Left colon (tissue), 2 donors: Measurements from ENCODE around the gene SPECC1. TPM values are rescaled to one million over a fixed set of nuclear protein-coding genes. Genes with fewer than 3 reads are reported as not detected.
"Not testable (repeated sequence)": the region's sequence is repeated elsewhere in the genome, so short reads cannot be mapped to it uniquely, and the experiment has no call there.

Experiments used
- ATAC-seq: fragments of 200-7000 bp; cut with Tn5 transposase; one replicate; pipeline ENCODE4 v1.9.1; 2020; ENCODE audit warnings: mild to moderate bottlenecking, moderate library complexity
- DNase-seq, 2 donors: peaks; one replicate each; pipeline ENCODE4 v3.0.0-alpha.2; 2020
- intact Hi-C, 2 donors: fragments of 100-400 bp; cut with DNase I in 1 of 2; cut with micrococcal nuclease in 1 of 2; formaldehyde crosslinking; loops; one replicate each; pipeline versions ENCODE4 v1.11.2 to v1.14.0; 2022; cut with DNase I, micrococcal nuclease
- total RNA-seq, 2 donors: library from RNA; stranded (reverse); fragmentation: NEBNext Ultra II Directional; extraction: Animal tissue kit (Norgen Biotek cat#: 25700); gene quantifications; one replicate each; pipeline ENCODE4 v1.2.1, GENCODE V29; 2021
- donor health status: DM: no; HTN: no; CAD: no.
- donor health status: DM: yes; HTN: yes; CAD: no.

SPECC1 gene
- total RNA-seq, 2 donors from 2014 or later = 86.5 to 104 TPM

GRCh38 chr17:20008242-20009051, 712 bp upstream of the SPECC1 start:
- intact Hi-C loops = no loop called here
- peak in 1 of 2 donors; percentile 49 for DNase-seq
- peak; percentile 52 for ATAC-seq

GRCh38 chr17:20009052-20009301, 182 bp upstream of the SPECC1 start:
- intact Hi-C loops = no loop called here
- no peak for DNase-seq
- peak; percentile 49 for ATAC-seq

- ATAC-seq = peak; percentile 61
- peak in 1 of 2 donors; percentile 15 for DNase-seq
- intact Hi-C loops = no loop called here
These were observed 1.1 kb downstream of the SPECC1 start for GRCh38 chr17:20010099-20010863.

- intact Hi-C loops = no loop called here
These were observed 1.8 kb downstream of the SPECC1 start for GRCh38 chr17:20010936-20011335.

GRCh38 chr17:20012017-20012536, 2.9 kb downstream of the SPECC1 start:
- ATAC-seq (no peak), DNase-seq (no peak)
- intact Hi-C loops = no loop called here

More at GRCh38 chr17:20010936-20011335, 1.8 kb downstream of the SPECC1 start:
- no peak for ATAC-seq
- no peak for DNase-seq

GRCh38 chr17:20016475-20016992, 7.4 kb downstream of the SPECC1 start:
- intact Hi-C loops, ATAC-seq, DNase-seq: not testable (repeated sequence)

GRCh38 chr17:20022701-20023100, 13.5 kb downstream of the SPECC1 start:
- no peak for ATAC-seq
- intact Hi-C loops = no loop called here
- no peak for DNase-seq

GRCh38 chr17:20026960-20027359, 17.8 kb downstream of the SPECC1 start:
- ATAC-seq = no peak
- no peak for DNase-seq
- intact Hi-C loops = no loop called here

GRCh38 chr17:20028443-20028842, 19.3 kb downstream of the SPECC1 start:
- intact Hi-C loops = no loop called here
- DNase-seq = no peak
- no peak for ATAC-seq

- intact Hi-C loops = no loop called here
- ATAC-seq (no peak), DNase-seq (no peak)
These were observed 23.5 kb downstream of the SPECC1 start for GRCh38 chr17:20032636-20033035.

GRCh38 chr17:20033415-20033814, 24.3 kb downstream of the SPECC1 start:
- intact Hi-C loops = no loop called here
- ATAC-seq = no peak
- no peak for DNase-seq

GRCh38 chr17:20035501-20035900, 26.3 kb downstream of the SPECC1 start:
- ATAC-seq (no peak), DNase-seq (no peak)
- intact Hi-C loops = no loop called here

- ATAC-seq, intact Hi-C loops: not testable (repeated sequence)
These were observed 28.1 kb downstream of the SPECC1 start for GRCh38 chr17:20037286-20037685.

GRCh38 chr17:20039037-20039436, 29.9 kb downstream of the SPECC1 start:
- intact Hi-C loops = no loop called here
- no peak for DNase-seq
- no peak for ATAC-seq

More at GRCh38 chr17:20037286-20037685, 28.1 kb downstream of the SPECC1 start:
- DNase-seq = not testable (repeated sequence)

- ATAC-seq (no peak), DNase-seq (no peak)
- intact Hi-C loops = no loop called here
These were observed 31.1 kb downstream of the SPECC1 start for GRCh38 chr17:20040216-20040615.

GRCh38 chr17:20043021-20043420, 33.9 kb downstream of the SPECC1 start:
- intact Hi-C loops = no loop called here
- ATAC-seq (no peak), DNase-seq (no peak)

- no peak for DNase-seq
- intact Hi-C loops = no loop called here
- ATAC-seq = no peak
These were observed 36.3 kb downstream of the SPECC1 start for GRCh38 chr17:20045476-20045875.

- intact Hi-C loops = no loop called here
- ATAC-seq (no peak), DNase-seq (no peak)
These were observed 37.5 kb downstream of the SPECC1 start for GRCh38 chr17:20046629-20047028.

- no peak for ATAC-seq
- intact Hi-C loops = no loop called here
- DNase-seq = no peak
These were observed 42.5 kb downstream of the SPECC1 start for GRCh38 chr17:20051624-20052023.
